ENCODE measurements around the gene ENDOG. TPM values are rescaled to one million over a fixed set of nuclear protein-coding genes. Genes with fewer than 3 reads are reported as not detected.
"Not testable (repeated sequence)": the region's sequence is repeated elsewhere in the genome, so short reads cannot be mapped to it uniquely, and the experiment has no call there.

Gene ENDOG
- 14.3 and 15.3 TPM in 2 replicates for total RNA-seq

DNA sequence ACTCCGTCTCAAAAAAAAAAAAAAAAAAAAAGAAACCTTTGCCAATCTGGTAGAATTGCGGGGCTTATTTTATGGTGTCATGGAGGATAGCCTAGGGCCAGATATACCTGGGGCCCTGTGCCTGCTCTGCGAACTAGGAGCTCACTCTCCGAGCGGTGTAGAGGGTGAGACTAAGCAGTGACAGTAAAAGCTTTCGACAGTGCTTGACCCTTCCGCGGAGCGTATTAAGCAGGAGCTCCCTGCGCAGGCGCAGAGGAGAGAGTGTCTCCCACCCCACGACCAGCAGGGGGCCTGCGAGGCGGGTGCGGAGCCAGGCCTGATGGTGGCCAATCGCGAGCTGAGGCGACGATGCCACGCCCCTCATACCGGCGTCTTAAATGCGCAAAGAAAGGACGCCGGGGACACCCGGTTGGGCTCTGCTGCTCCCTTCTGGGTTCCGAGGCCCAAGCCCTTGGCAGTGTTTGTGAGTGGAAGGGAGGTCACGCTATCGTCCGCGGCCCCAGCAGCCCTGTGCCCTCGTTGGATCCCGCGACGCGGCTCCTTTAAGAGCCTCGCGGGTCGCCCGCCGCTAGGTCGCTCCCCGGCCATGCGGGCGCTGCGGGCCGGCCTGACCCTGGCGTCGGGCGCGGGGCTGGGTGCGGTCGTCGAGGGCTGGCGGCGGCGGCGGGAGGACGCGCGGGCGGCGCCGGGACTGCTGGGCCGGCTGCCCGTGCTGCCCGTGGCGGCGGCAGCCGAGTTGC is at the start of gene ENDOG:
ENDOG (plus strand) TSS at position 402 of the 740 bp plus-strand sequence; CDS start at position 587, 185 bp downstream.
- intact Hi-C loops (cut with micrococcal nuclease), result loop anchor here (1.0 kb wide), 3 partner anchors 11 to 129 kb away; partner anchors contain the start of genes DOLK, NUP188, SPOUT1 and ZDHHC12

DNA sequence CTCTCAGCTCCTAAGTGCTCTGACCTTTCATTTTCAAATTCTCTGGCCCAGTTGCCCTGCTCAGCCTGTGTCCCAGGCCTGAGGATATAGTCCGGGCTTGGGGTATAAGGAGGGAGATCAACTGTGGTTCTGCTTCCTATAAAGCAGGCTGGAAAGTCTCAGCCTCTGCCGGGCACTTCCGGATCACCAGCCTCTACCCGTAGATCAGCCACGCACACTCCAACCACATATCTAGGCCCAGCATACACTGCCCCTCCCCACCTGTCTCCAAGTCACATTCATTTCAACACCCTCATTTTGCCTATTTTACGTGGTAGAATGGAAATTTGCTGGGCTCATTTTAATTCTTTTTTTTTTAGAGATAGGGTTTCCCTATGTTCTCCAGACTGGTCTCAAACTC is 49.7 kb upstream of the ENDOG start:
- intact Hi-C loops (cut with micrococcal nuclease), result no loop called here

DNA sequence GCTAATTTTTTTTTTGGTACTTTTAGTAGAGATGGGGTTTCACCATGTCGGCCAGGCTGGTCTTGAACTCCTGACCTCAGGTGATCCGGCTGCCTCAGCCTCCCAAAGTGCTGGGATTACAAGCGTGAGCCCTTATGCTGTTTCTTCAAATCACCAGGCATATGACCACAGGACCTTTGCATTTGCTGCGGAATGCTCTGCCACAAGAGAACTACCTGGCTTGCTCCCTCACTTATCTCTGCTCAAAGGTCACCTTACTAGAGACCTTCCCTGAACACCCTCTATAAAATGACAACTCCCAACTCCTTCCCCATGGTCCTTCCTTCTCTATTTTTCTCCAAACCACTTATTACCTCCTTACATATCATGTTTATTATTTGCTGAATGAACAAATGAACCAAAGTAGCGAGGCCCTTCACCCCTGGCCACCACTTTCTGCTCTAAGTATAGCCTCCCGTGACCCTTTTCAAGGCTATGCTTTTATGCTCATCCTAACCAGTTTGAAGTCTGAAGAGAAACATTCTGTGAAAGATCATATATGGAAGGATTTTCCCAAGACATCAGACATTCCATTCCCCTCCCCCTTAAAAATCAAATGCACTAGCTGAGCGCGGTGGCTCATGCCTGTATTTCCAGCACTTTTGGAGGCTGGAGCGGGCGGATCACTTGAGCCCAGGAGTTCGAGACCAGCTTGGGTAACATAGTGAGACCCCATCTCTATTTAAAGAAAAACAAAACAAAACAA is 47.8 kb upstream of the ENDOG start:
- intact Hi-C loops (cut with micrococcal nuclease), result loop anchor here (1.0 to 2.0 kb wide), 2 partner anchors 17 to 46 kb away; partner anchors contain the start of genes TBC1D13 and ZDHHC12

DNA sequence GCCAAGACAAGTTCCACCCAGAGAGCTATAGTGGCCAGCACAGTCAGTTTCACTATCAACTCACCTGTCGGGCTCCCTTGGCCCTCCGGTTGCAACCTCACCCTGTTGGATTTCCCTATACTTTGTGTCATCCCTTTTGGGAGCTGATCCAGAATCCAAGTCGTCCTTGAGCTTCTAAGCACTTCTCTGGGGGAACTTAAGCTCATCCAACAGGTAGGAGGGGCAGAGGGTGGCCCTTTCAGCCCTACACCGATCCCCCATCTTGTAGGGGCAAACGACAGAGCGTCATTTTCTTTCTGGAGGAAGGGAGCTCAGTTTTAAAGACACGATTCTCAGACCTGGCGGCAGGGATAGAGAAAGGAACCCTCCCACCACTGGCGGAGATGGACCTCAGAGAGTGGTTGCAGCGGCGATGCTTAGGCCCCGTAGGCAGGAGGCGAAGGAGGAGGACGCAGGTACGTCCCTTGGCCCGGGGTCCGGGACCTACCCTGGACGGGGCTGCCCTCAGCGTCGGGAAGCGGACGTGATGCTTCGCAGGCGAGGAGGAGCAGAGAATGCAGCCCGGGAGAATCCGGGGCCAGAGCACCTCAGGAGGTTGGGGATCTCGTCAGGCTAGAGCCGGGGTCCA is 47.1 kb upstream of the ENDOG start:
- intact Hi-C loops (cut with micrococcal nuclease), result loop anchor here (1.0 to 2.0 kb wide), 2 partner anchors 16 to 46 kb away; partner anchors contain the start of genes TBC1D13 and ZDHHC12

DNA sequence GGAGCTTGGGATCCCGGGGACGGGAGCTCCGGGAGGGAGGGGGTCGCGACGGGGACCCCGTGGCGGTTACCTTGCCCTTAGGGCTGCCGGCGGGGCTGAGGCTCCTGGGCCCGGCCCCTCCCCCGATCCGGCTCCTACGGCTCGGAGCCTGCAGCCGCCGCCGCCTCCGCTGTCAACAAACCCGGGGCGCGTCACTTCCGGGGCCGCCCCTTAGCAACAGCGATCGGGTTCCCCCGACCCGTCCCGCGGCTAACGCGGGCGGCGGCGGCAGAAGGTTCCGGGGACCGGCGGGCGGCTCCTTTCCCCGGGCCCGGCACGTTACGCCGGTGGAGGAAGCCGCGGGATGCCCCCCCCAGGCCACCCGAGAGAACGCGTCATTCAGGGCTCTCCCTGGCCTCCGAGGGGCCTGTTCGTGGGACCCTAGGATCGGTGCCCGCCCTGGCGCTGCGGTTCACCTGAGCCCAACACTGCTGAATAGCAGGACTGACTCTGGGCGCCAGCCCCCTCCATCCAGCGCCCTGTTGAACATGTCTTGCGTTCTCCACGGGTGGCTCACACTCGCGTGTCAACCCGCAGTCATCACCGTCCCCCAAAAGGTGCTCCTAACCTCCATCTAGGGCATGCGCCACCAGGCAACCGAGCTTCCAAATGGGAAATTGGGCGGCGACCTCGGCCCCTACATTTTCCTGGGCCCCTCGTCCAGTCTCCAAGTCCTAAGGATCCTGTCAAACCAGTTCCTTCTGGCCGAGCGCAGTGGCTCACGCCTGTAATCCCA is 46.4 kb upstream of the ENDOG start, which contains the start of gene ZER1:
ZER1 (minus strand) TSS at position 183 of the 775 bp plus-strand sequence. CDS start 16,362 bp downstream, outside the sequence.
- intact Hi-C loops (cut with micrococcal nuclease), result loop anchor here (1.0 to 2.0 kb wide), 3 partner anchors 15 to 110 kb away; partner anchors contain the start of genes LRRC8A, TBC1D13 and ZDHHC12

DNA sequence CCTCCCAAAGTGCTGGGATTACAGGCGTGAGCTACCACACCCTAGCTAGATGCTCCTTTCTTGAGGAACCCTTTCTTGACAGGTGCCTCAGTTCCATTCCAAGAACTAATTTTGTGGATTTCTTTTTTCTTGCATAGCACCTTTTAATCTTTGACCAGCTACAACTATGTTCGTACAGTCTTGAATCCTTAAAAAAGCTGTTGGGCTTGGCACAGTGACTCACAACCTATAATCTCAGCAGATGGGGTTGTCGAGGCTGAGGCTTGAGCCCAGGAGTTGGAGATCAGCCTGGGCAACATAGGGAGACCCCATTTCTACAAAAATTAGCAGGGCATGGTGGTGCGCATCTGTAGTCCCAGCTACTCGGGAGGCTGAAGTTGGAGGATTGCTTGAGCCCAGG is 45.3 kb upstream of the ENDOG start:
- intact Hi-C loops (cut with micrococcal nuclease), result no loop called here

DNA sequence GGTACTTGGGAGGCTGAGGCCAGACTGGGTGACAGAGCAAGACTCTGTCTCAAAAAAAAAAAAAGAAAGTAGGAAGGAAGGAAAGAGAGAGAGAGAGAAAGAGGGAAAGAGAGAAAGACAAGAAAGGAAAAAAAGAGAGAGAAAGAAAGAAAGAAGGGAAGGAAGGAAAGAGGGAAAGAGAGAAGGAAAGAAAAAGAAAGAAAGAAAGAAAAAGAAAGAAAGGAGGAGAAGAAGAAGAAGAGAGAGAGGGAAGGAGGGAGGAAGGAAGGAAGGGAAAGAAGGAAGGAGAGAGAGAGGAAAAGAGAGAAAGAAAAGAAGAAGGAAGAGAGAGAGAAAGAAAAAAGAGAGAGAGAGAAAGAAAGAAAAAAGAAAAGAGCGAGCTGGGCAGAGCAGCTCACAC is 43.5 kb upstream of the ENDOG start:
- intact Hi-C loops (cut with micrococcal nuclease), result no loop called here

DNA sequence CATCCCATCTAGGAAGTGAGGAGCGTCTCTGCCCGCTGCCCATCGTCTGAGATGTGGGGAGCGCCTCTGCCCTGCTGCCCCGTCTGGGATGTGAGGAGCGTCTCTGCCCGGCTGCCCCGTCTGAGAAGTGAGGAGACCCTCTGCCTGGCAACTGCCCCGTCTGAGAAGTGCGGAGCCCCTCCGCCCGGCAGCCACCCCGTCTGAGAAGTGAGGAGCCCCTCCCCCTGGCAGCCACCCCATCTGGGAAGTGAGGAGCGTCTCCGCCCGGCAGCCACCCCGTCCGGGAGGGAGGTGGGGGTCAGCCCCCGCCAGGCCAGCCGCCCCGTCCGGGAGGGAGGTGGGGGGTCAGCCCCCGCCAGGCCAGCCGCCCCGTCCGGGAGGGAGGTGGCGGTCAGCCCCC is 38.2 kb upstream of the ENDOG start:
- intact Hi-C loops (cut with micrococcal nuclease), result not testable (repeated sequence)

DNA sequence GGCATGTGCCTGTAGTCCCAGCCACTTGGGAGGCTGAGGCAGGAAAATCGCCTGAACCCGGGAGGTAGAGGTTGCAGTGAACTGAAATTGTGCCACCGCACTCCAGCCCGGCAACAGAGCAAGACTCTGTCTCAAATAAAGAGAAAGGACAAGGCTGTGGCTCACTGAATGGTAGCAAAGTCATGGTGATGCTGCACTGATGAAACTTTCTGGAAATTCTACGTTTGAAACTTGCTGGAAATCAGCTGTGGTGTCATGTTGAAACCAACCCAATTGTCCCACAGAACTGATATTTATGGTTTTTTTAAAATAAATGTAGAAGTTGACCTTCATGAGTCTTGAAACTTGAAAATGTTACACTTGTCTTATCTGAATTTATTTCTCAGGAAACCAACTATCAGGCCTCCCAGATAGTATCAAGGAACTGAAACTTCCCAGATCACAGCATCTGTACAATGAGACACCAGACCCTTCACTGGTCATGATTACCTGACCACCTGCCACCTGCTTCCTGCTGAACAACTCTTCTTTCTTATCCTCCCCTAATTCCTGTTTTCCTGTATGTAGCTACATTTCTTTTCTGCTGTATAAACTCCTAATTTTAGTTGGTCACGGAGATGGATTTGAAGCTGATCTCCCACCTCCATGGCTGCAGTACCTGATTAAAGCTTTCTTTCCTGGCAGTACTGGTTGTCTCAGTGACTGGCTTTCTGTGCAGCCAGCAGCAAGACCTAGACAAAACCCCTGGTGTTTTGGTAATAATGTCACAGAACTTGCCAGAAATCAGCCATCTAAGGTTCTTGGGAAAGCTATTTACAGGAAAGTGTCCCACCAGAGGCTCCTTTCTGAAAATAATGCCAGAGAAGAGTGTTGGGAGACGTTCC is 36.9 kb upstream of the ENDOG start:
- intact Hi-C loops (cut with micrococcal nuclease), result no loop called here

DNA sequence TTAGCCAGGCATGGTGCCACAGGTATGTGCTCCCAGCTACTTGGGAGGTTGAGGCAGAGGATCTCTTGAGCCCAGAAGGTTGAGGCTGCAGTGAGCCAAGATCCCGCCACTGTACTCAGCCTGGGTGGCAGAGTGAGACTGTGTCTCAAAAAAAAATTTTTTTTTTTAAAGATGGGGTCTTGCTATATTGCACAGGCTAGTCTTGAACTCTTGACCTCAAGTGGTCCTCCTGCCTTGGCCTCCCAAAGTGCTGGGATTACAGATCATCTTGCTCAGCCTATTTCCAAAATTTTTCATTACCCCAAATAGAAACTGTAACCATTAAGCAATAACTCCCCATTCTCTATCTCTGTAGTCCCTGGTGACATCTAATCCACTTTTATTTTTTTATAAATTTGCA is 35.6 kb upstream of the ENDOG start:
- intact Hi-C loops (cut with micrococcal nuclease), result no loop called here

DNA sequence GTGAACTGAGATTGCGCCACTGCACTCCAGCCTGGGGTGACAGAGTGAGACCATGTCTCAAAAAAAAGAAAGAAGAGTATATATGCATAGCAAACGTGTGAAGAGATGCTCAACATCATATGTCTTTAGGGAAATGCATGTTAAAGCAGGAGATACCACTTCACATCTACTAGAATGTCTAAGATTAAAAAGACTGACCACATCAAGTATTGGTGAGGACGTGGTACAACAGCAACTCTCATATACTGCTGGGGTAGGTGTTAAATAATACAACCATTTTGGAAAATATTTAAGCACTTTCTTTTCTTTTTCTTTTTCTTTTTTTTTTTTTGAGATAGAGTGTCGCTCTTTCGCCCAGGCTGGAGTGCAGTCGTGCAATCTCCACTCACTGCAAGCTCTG is 32.9 kb upstream of the ENDOG start:
- intact Hi-C loops (cut with micrococcal nuclease), result loop anchor here (5.0 kb wide), 1 partner anchor 463 kb away; the partner anchor contains the start of genes COQ4 and TRUB2

DNA sequence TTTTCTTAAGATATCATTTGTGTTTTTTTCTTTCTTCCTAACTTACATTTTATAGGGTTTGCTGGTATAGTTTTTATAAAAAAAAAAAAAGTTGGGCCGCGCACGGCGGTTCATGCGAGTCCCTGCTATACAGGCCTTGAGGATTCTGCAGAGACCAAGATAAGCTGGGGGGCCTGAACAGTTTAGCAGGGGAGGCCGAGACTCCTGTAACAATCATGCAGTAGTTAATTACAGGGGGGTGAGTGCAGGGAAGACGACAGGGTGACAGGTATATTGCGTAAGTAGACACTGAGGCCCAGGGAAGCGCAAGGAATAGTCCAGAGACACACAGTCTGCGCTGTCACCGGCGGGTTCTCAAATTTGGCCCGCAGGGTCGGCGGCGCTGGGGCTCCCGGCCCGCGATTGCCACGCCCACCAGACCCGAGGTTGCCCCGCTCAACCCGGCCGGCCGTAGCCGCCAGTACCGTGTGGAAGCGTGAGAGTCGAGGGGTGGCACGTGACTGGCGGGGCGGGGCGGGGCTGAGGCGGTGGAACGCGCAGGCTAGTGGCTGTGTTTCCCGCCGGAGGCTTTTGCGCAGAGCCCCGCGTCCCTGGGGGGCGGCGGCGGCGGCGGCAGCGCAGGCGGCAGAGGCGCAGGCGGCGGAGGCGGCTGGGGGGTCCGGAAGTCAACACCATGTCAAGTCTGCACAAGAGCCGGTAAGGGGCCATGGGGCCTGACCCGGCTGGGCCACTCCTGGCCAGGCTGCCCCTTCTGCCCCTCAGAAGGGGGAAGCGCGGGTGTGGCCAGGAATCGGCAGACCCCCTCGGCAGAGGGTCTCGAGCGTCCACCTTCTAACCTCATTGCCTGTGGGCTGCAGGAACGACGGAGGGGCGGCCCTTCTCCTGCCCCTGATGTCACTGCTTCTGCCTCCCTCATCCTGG is 31.4 kb upstream of the ENDOG start, which contains the start of gene TBC1D13:
TBC1D13 (plus strand) TSS at position 573 of the 921 bp plus-strand sequence; CDS start at position 674, 101 bp downstream.
- intact Hi-C loops (cut with micrococcal nuclease), result loop anchor here (1.0 to 5.0 kb wide), 2 partner anchors 16 to 465 kb away; partner anchors contain the start of genes COQ4, TRUB2 and ZER1

DNA sequence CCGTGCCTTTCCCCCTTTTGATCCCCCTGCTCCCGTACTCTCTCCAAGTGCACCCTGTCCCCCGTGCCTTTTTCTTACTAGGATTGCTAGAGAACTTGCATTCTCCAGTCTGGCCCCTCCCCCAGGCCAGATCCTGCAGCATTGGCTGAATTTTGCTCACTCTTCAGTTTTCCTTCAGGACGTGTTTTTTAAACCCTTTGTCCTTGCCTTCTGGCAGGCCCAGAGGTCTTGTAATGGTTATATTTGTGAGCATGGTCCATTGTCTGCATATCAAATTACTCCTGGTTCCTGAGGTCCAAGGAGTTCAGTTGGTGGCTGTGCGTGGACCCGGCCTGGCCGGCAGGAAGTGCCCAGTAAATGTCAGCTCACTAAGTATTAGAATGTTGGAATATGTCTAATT is 30.6 kb upstream of the ENDOG start:
- intact Hi-C loops (cut with micrococcal nuclease), result loop anchor here (1.0 to 5.0 kb wide), 2 partner anchors 16 to 465 kb away; partner anchors contain the start of genes COQ4, TRUB2 and ZER1

DNA sequence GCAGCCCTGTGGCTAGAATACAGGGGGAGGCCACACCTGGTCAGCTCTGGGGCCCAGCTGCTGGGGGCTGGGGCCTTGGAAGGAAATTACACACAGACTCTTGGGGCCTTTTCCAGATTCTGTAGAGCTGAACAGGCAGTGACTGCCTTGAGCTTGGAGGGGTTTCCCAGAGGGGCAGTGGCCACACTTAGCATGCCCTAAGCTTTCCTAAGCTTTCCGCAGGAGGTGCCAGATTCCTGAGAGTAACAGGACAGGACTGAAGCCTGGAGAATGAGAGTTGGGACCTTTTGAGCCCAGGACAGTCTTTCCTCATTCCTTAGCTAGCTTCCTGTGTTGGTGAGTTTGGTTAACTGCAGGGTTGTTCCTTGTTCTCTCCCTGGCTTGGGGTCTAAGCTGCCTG is 29.9 kb upstream of the ENDOG start:
- intact Hi-C loops (cut with micrococcal nuclease), result loop anchor here (5.0 kb wide), 1 partner anchor 466 kb away; the partner anchor contains the start of genes COQ4 and TRUB2

DNA sequence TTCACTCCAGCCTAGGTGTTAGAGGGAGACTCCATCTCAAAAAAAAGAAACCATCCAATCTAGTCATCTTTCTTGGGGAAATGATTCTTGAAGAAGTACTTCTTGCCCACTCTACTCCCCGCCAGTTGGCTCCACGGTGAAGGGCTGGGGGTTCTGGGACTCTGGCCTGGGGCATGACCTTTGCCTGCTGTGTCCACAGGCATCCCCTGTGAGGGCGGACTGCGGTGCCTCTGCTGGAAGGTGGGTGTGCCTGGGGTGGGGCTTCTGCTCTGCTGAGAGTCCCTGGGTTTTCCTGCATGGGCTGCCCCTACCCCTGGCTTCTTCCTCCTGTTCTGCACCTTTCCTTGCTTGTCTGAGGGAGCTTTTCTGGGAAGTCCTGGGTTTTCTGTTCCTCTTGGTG is 27.8 kb upstream of the ENDOG start:
- intact Hi-C loops (cut with micrococcal nuclease), result no loop called here

DNA sequence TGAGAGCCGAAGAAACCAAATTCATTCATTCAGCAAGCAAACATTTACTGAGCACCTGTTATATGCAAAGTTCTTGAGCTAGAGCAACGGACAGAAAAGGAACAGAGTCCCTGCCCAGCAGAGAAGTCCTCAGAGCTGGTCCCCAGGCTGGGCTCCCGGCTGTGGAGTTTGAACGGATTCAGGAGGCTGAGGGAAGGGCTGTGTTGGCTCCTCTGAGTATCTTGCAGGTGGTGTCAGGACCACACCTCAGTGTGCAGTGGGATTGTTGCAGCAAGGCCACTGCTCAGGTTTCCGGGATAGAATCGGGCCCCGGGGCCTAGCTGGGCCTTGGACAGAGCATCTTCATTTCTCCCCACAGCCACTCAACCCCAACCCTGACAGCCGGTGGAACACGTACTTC is 26.2 kb upstream of the ENDOG start:
- intact Hi-C loops (cut with micrococcal nuclease), result no loop called here

DNA sequence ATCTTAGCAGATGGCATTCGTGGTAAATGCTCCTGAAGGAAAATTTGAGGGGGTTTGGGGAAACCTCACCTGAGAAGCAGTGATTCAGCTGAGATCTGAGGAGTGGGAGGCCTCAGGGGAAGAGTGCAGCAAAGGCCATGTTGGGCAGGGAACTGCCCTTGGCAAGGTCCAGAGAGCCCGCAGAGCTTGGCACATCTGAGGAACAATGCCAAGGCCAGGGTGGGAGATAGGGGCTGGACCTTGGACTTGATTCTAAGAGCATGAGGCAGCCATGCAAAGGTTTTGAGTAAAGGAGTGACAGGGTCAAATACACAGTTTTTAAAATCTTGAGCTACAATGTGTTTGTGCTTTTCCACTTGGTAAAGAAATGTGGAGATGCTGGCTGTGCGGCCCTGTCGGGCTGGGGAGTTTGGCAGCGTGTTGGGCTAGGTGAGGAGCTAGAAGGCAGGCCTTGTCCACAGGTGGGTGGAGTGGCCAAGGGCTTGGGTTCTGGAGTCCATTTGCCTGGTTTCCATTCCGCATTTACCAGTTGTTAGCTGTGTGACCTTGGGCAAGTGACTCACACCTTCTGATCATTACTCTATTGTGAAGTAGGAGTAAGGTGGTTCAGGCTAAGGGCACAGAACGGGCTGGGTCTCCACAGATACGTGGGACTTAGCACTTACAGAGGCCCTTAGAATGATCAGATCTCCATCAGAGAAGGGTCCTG is 25.2 kb upstream of the ENDOG start:
- intact Hi-C loops (cut with micrococcal nuclease), result no loop called here

DNA sequence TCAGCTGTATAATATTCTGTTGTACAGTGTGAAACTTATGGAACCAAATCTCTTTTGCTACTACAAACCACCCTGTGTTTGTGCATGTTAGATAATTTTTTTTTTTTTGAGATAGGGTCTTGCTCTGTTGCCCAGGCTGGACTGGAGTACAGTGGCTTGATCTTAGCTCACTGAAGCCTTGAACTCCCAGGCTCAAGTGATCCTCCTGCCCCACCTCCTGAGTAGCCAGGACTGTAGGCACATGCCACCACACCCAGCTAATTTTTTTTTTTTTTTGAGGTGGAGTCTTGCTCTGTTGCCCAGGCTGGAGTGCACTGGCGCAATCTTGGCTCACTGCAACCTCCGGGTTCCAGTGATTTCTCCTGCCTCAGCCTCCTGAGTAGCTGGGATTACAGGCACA is 23.3 kb upstream of the ENDOG start:
- intact Hi-C loops (cut with micrococcal nuclease), result not testable (repeated sequence)
